Cardiac muscle cell (in vitro differentiated cells and primary cell): ENCODE data around the gene SORCS3. TPM values are rescaled to one million over a fixed set of nuclear protein-coding genes. Genes with fewer than 3 reads are reported as not detected.

Source experiments
- DNase-seq, 2 donors: peaks; one replicate each; pipeline versions ENCODE4 v3.0.0 to v3.0.0-alpha.2; 2010 to 2017; ENCODE audit warnings: low read depth in 1 of 2, low spot score in 1 of 2
- H3K27ac ChIP-seq: fragments of 200-600 bp; sonication (generic); 2 replicates; pipeline ENCODE4 v1.5.1; 2016
- H3K27me3 ChIP-seq: fragments of 200-600 bp; sonication (generic); 2 replicates; pipeline ENCODE4 v1.6.0; 2016; ENCODE audit warnings: control low read depth
- H3K36me3 ChIP-seq: fragments of 200-600 bp; sonication (generic); 2 replicates; pipeline ENCODE4 v1.5.1; 2016; ENCODE audit warnings: control low read depth
- H3K4me1 ChIP-seq: fragments of 200-600 bp; sonication (generic); 2 replicates; pipeline ENCODE4 v1.8.1; 2017; ENCODE audit warnings: low read depth, mild to moderate bottlenecking, mixed run types
- H3K4me3 ChIP-seq: fragments of 200-600 bp; sonication (generic); 2 replicates; pipeline ENCODE4 v1.5.1; 2016; ENCODE audit warnings: mild to moderate bottlenecking
- H3K9me3 ChIP-seq: fragments of 200-600 bp; sonication (generic); 2 replicates; pipeline ENCODE4 v1.5.1; 2017; ENCODE audit warnings: low read depth, mild to moderate bottlenecking, control low read depth
- polyA plus RNA-seq: library from polyadenylated mRNA; unstranded; fragments of >200 nt; fragmentation: Nextera tagmentation; extraction: Ambion mirVana; gene quantifications from 2 replicates; pipeline ENCODE4 v1.2.1, GENCODE V29; 2016
- total RNA-seq: library from RNA; depleted of rRNA; stranded (reverse); fragments of >200 nt; gene quantifications from 2 replicates; pipeline ENCODE4 v1.2.3, GENCODE V29; 2016
- TF ChIP-seq, protein P1 (sequence below): IDR thresholded peaks from 2 replicates; pipeline ENCODE4 v1.5.1; 2012; ENCODE audit warnings: low read depth, mild to moderate bottlenecking, low read length

SORCS3 gene
- total and polyA plus RNA-seq, 2 experiments from 2014 or later, result 9.3 to 29.1 TPM

GRCh38 chr10:105073999-105074398 lies 432.9 kb downstream of the SORCS3 start:
- no peak for DNase-seq
- TF ChIP-seq, protein P1, sequence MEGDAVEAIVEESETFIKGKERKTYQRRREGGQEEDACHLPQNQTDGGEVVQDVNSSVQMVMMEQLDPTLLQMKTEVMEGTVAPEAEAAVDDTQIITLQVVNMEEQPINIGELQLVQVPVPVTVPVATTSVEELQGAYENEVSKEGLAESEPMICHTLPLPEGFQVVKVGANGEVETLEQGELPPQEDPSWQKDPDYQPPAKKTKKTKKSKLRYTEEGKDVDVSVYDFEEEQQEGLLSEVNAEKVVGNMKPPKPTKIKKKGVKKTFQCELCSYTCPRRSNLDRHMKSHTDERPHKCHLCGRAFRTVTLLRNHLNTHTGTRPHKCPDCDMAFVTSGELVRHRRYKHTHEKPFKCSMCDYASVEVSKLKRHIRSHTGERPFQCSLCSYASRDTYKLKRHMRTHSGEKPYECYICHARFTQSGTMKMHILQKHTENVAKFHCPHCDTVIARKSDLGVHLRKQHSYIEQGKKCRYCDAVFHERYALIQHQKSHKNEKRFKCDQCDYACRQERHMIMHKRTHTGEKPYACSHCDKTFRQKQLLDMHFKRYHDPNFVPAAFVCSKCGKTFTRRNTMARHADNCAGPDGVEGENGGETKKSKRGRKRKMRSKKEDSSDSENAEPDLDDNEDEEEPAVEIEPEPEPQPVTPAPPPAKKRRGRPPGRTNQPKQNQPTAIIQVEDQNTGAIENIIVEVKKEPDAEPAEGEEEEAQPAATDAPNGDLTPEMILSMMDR, result no peak
- Histone ChIP-seq H3K27ac (no peak overlapping the region), H3K27me3 (no peaks in the 10 kb centered on the region), H3K9me3 (no peaks in the 10 kb centered on the region), H3K4me1 (no peaks in the 10 kb centered on the region), H3K4me3 (no peak overlapping the region), H3K36me3 (no peaks in the 10 kb centered on the region)

GRCh38 chr10:105075031-105075430 lies 433.9 kb downstream of the SORCS3 start:
- H3K27me3 ChIP-seq, result no peaks in the 10 kb centered on the region
- H3K9me3 ChIP-seq, result no peaks in the 10 kb centered on the region
- H3K4me3 ChIP-seq, result no peak overlapping the region
- TF ChIP-seq, protein P1, result no peak
- no peak for DNase-seq
- no peaks in the 10 kb centered on the region for H3K4me1 ChIP-seq
- H3K27ac ChIP-seq, result no peak overlapping the region
- no peaks in the 10 kb centered on the region for H3K36me3 ChIP-seq

DNA sequence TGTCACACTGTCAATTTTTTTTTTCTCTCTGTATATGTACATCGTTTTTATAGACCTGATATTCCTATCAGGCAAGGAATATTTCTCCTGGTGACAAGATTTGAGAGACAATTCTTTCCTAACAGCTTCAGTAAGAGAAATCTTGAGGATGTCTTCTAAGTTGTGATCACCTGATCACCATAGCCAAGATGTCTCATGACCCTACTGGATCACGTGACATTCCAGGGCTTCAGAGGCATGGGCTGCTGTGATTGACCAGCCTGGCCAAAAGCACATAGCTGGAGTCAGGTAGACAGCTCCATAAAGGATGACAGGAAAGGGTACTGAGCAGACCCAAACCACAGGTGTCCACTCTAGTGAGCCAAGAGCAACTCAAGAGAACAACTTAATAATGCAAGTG lies 444.9 kb downstream of the SORCS3 start:
- Histone ChIP-seq H3K27ac (no peak overlapping the region), H3K27me3 (no peaks in the 10 kb centered on the region), H3K36me3 (no peaks in the 10 kb centered on the region), H3K9me3 (no peaks in the 10 kb centered on the region), H3K4me3 (no peak overlapping the region), H3K4me1 (peaks cover 4% of the 10 kb centered on the region)
- no peak for DNase-seq
- TF ChIP-seq, protein P1, result no peak

DNA sequence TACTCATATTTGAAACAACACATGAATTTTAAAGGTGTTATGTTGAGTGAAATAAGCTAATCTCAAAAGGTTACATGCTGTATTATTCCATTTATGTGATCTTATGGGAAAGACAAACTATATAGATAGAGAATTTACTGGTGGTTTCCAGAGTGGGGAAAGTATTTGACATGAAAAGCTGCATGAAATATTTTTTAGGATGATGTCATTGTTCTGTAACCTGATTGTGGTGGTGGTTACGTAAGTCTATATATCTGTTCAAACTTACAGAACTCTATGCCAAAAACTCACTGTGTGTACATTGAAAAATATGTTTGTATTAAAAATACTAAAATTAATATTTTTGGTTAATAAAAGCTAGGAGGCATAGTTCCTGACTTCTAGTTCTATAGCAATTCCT lies 453.0 kb downstream of the SORCS3 start:
- no peak overlapping the region for H3K4me3 ChIP-seq
- H3K9me3 ChIP-seq, result no peaks in the 10 kb centered on the region
- H3K4me1 ChIP-seq, result no peaks in the 10 kb centered on the region
- no peaks in the 10 kb centered on the region for H3K27me3 ChIP-seq
- H3K27ac ChIP-seq, result no peak overlapping the region
- TF ChIP-seq, protein P1, result no peak
- H3K36me3 ChIP-seq, result no peaks in the 10 kb centered on the region
- no peak for DNase-seq

DNA sequence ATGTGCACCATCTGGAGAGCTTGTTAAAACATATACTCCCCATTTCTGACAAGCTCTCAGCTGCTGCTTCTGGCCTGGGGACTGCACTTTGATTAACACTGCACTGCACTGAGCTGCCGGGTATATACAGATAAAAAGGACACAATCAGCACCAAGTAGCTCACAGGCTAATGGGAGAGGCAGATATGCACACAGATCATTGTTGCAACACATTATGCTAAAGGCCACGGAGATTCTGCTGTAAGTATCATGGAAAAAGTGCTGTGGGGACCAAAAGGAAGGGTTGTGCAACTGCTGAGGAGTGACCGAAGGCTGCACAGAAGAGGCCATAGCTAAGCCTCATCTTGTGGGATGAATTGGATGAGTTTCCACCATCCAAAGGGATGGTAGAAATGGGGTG lies 455.2 kb downstream of the SORCS3 start:
- Histone ChIP-seq H3K36me3 (no peaks in the 10 kb centered on the region), H3K27me3 (no peaks in the 10 kb centered on the region), H3K4me1 (no peaks in the 10 kb centered on the region), H3K9me3 (no peaks in the 10 kb centered on the region), H3K4me3 (no peak overlapping the region), H3K27ac (no peak overlapping the region)
- TF ChIP-seq, protein P1, result no peak
- no peak for DNase-seq

- no peaks in the 10 kb centered on the region for H3K4me1 ChIP-seq
- H3K27me3 ChIP-seq, result no peaks in the 10 kb centered on the region
- no peak overlapping the region for H3K27ac ChIP-seq
- no peaks in the 10 kb centered on the region for H3K9me3 ChIP-seq
- no peak for DNase-seq
- TF ChIP-seq, protein P1, result no peak
- H3K36me3 ChIP-seq, result peaks cover 3% of the 10 kb centered on the region
- H3K4me3 ChIP-seq, result no peak overlapping the region
Observed at GRCh38 chr10:105102977-105103376, 461.9 kb downstream of the SORCS3 start.
